SK-N-SH treated with all-trans-retinoic acid at 6 μM for 48 hours (cell line): ENCODE measurements around the gene PWWP2B.

Experiments
- ARNTL ChIP-seq: fragments of 450-650 bp; formaldehyde crosslinking; IDR thresholded peaks from 2 replicates; pipeline ENCODE4 v1.5.0; 2020; ENCODE audit warnings: low read depth, mild to moderate bottlenecking, moderate library complexity, borderline replicate concordance
- CSDC2 ChIP-seq: fragments of 250-450 bp; sonication (Bioruptor Pico); IDR thresholded peaks from 2 replicates; pipeline ENCODE4 v1.5.0; 2020; ENCODE audit warnings: mild to moderate bottlenecking, moderate library complexity
- OSR1 ChIP-seq: fragments of 250-450 bp; sonication (Bioruptor Pico); IDR thresholded peaks from 2 replicates; pipeline ENCODE4 v1.8.0; 2022; ENCODE audit warnings: moderate library complexity, mild to moderate bottlenecking, inconsistent platforms
- PATZ1 ChIP-seq: fragments of 250-450 bp; sonication (Bioruptor Pico); IDR thresholded peaks from 2 replicates; pipeline ENCODE4 v1.8.0; 2020; ENCODE audit warnings: mild to moderate bottlenecking, moderate library complexity, borderline replicate concordance
- PPARA ChIP-seq: fragments of 250-450 bp; sonication (Bioruptor Pico); IDR thresholded peaks from 2 replicates; pipeline ENCODE4 v1.5.0; 2020; ENCODE audit warnings: mild to moderate bottlenecking, borderline replicate concordance
- SNAI2 ChIP-seq: fragments of 250-450 bp; sonication (Bioruptor Pico); IDR thresholded peaks from 2 replicates; pipeline ENCODE4 v1.5.0; 2020; ENCODE audit warnings: mild to moderate bottlenecking, moderate library complexity
- TCF4 ChIP-seq: fragments of 250-450 bp; sonication (Bioruptor Pico); IDR thresholded peaks from 2 replicates; pipeline ENCODE4 v1.8.0; 2021; ENCODE audit warnings: mild to moderate bottlenecking, moderate library complexity, borderline replicate concordance
- ZFP30 ChIP-seq: fragments of 450-650 bp; formaldehyde crosslinking; IDR thresholded peaks from 2 replicates; pipeline ENCODE4 v1.5.0; 2022; ENCODE audit warnings: mild to moderate bottlenecking, moderate library complexity
- ZNF565 ChIP-seq: fragments of 450-650 bp; formaldehyde crosslinking; conservative IDR thresholded peaks from 2 replicates; pipeline ENCODE4 v1.5.0; 2020; ENCODE audit warnings: low read depth, mild to moderate bottlenecking, moderate library complexity
- TF ChIP-seq, protein P1 (sequence below): fragments of 250-450 bp; sonication (Bioruptor Pico); IDR thresholded peaks from 2 replicates; pipeline ENCODE4 v1.5.1; 2020; ENCODE audit warnings: low read depth, mild to moderate bottlenecking, moderate library complexity
- TF ChIP-seq, protein P2 (sequence below): fragments of 250-450 bp; sonication (Bioruptor Pico); IDR thresholded peaks from 2 replicates; pipeline ENCODE4 v1.5.0; 2020; ENCODE audit warnings: mild to moderate bottlenecking, moderate library complexity

- TF ChIP-seq PPARA (CRISPR knock-in tag) (no peak), ARNTL (CRISPR knock-in tag) (no peak), CSDC2 (CRISPR knock-in tag) (no peak), TCF4 (no peak), PATZ1 (CRISPR knock-in tag) (no peak), ZNF565 (CRISPR knock-in tag) (no peak), ZFP30 (CRISPR knock-in tag) (no peak), SNAI2 (CRISPR knock-in tag) (no peak), OSR1 (CRISPR knock-in tag) (no peak)
- TF ChIP-seq, protein P1, sequence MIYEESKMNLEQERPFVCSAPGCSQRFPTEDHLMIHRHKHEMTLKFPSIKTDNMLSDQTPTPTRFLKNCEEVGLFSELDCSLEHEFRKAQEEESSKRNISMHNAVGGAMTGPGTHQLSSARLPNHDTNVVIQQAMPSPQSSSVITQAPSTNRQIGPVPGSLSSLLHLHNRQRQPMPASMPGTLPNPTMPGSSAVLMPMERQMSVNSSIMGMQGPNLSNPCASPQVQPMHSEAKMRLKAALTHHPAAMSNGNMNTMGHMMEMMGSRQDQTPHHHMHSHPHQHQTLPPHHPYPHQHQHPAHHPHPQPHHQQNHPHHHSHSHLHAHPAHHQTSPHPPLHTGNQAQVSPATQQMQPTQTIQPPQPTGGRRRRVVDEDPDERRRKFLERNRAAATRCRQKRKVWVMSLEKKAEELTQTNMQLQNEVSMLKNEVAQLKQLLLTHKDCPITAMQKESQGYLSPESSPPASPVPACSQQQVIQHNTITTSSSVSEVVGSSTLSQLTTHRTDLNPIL (CRISPR knock-in tag) = no peak
- TF ChIP-seq, protein P2, sequence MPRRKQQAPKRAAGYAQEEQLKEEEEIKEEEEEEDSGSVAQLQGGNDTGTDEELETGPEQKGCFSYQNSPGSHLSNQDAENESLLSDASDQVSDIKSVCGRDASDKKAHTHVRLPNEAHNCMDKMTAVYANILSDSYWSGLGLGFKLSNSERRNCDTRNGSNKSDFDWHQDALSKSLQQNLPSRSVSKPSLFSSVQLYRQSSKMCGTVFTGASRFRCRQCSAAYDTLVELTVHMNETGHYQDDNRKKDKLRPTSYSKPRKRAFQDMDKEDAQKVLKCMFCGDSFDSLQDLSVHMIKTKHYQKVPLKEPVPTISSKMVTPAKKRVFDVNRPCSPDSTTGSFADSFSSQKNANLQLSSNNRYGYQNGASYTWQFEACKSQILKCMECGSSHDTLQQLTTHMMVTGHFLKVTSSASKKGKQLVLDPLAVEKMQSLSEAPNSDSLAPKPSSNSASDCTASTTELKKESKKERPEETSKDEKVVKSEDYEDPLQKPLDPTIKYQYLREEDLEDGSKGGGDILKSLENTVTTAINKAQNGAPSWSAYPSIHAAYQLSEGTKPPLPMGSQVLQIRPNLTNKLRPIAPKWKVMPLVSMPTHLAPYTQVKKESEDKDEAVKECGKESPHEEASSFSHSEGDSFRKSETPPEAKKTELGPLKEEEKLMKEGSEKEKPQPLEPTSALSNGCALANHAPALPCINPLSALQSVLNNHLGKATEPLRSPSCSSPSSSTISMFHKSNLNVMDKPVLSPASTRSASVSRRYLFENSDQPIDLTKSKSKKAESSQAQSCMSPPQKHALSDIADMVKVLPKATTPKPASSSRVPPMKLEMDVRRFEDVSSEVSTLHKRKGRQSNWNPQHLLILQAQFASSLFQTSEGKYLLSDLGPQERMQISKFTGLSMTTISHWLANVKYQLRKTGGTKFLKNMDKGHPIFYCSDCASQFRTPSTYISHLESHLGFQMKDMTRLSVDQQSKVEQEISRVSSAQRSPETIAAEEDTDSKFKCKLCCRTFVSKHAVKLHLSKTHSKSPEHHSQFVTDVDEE (CRISPR knock-in tag) = no peak
These were observed 33.9 kb downstream of the PWWP2B start for GRCh38 chr10:132430861-132431271.
